Astrocyte (in vitro differentiated cells and primary cell): ENCODE data around the gene IPO4.
"Not testable (repeated sequence)": the region's sequence is repeated elsewhere in the genome, so short reads cannot be mapped to it uniquely, and the experiment has no call there.

Source experiments
- CTCF ChIP-seq: IDR thresholded peaks from 2 replicates; pipeline ENCODE4 v1.5.1; 2011; ENCODE audit warnings: low read depth, mild to moderate bottlenecking, inconsistent platforms, low read length, moderate library complexity; ENCODE audit not compliant: insufficient read depth
- EZH2 ChIP-seq: IDR thresholded peaks from 2 replicates; pipeline ENCODE4 v1.6.1; 2012; ENCODE audit warnings: mild to moderate bottlenecking, low read length, inconsistent platforms; ENCODE audit not compliant: insufficient read depth

- not testable (repeated sequence) for TF ChIP-seq CTCF, EZH2
Observed at GRCh38 chr14:24222987-24223386, 34.4 kb upstream of the IPO4 start.
